Measurements from ENCODE around the gene WWOX. TPM values are rescaled to one million over a fixed set of nuclear protein-coding genes. Genes with fewer than 3 reads are reported as not detected.

Gene WWOX
- total RNA-seq, 1 donor, result 24.2 TPM

DNA sequence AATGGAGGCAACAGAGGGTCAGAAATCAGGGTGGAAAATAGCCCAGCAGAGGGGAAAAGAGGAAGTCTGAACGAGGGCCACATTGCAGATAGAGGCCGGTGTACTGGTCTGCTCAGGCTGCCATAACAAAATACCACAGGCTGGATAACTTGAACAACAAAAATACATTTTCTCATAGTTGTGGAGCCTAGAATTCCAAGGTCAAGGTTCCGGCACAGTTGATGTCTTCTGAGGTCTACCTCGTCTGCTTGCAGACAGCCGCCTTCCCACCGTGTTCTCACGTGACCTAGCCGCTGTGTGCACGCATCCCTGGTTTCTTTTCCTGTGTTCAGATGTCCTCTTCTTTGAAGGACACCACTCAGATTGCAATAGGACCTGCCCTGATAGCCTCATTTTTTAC is 249.4 kb downstream of the WWOX start:
- DNase-seq (ENCODE audit: low read depth), result no peak
- no peak overlapping the region for H3K4me3 ChIP-seq (ENCODE audit: low read depth, low read length)
- no peak for TF ChIP-seq CTCF (IDR thresholded peaks at IDR 0.05; ENCODE audit: insufficient read depth, low read length)

DNA sequence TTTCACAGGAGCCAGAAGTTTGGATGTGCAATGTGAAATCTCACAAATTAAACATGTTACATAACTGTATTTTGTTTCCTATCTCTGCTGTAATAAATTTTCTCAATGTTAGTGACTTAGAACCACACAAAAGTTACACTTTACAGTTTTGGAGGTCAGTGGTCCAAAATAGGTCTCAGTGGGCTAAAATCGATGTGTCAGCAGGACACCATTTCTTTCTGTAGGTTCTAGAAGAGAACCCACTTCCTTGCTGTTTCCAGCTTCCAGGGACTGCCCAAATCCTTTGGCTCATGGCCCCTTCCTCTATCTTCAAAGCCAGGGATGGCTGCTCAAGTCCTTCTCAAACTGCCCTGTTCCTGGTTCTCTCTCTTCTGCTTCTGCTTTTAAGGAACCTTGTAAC is 252.7 kb downstream of the WWOX start:
- no peak for DNase-seq (ENCODE audit: low read depth)
- no peak for TF ChIP-seq CTCF (IDR thresholded peaks at IDR 0.05; ENCODE audit: insufficient read depth, low read length)
- no peak overlapping the region for H3K4me3 ChIP-seq (ENCODE audit: low read depth, low read length)

DNA sequence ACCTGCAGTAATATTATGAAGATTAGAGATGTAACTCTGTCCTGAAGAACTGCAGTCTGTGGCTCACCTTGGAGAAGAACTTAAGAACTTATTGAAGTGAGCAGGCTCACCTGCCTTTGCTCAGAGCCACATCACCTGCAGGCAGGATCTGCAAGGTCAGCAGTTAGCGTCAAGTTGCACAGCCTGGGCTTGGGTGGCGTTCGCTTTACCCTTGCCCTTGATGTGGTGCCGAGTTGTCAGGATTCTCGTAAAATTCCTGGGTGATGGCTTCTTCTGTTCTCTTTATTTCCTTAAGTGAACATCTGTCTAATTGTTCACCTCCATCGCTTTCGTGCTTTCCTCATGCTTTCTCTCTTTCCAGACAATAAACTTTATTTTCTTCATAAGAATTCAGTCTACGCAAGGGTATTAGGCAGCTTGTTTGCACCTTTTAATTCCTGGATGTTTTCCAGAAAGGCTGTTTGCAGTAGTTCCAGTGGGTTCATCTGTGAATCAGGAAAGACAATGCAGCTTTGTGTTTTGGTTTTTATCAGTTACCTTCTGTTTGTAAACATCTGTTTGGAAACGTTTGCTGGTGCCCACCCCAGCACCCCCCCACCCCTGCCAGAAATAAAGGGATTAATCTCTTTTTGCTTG is 254.3 kb downstream of the WWOX start:
- no peak for TF ChIP-seq CTCF (IDR thresholded peaks at IDR 0.05; ENCODE audit: insufficient read depth, low read length)
- H3K4me3 ChIP-seq (ENCODE audit: low read depth, low read length), result no peak overlapping the region
- DNase-seq (ENCODE audit: low read depth), result no peak

GRCh38 chr16:78362524-78363135 is 263.2 kb downstream of the WWOX start:
- DNase-seq (ENCODE audit: low read depth), result no peak
- H3K4me3 ChIP-seq (ENCODE audit: low read depth, low read length), result no peak overlapping the region
- no peak for TF ChIP-seq CTCF (IDR thresholded peaks at IDR 0.05; ENCODE audit: insufficient read depth, low read length)

DNA sequence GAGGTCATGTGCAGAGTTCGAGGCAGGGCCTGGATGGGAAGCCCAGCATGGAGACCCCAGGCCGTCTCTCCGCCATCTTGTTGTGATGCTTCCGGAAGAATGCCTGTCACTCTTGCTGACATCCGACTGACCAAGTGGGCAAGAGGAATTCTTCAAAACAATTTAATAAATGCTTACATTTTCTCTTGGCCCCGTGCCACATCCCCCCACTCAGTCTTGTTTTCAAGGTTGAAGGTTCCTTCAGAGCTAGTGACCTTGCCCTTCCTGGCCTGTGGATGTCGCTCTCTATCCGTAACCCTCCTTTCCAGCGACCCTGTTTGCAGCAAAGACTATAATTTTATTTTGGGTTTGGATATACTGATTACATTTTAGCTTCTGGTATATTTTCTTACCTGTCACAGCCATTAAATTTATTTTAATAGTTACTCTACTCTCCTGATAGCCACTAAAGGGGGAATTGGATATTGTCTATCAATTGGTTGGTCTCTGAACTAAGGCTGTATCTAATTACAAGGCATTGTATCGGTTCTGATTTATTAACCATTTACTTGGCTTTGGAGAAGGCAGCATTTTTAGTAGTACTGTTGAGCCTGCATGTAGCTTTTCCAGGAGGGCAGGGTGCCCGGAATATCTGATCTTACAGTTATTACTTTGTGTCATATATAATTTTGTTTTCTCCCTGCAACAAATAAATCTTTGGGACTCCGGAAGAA is 264.5 kb downstream of the WWOX start:
- no peak for DNase-seq (ENCODE audit: low read depth)
- TF ChIP-seq CTCF (IDR thresholded peaks at IDR 0.05; ENCODE audit: insufficient read depth, low read length), result no peak
- H3K4me3 ChIP-seq (ENCODE audit: low read depth, low read length), result no peak overlapping the region

DNA sequence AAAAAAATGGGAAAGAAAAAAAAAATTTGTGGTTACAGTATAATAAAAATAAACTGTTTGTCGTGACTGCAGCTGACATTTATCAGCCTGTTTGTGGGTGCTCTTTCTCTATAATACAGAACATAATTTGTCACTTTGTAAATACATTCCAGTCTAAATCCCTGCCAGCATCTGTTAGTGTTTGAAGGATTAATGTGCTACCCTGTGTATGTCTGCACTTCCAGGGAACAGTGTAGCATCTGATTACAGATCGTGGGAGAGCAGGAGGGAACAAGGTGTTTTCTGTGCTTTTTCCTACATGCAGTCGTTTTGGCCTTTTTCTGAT is 265.1 kb downstream of the WWOX start:
- TF ChIP-seq CTCF (IDR thresholded peaks at IDR 0.05; ENCODE audit: insufficient read depth, low read length), result no peak
- H3K4me3 ChIP-seq (ENCODE audit: low read depth, low read length), result no peak overlapping the region
- no peak for DNase-seq (ENCODE audit: low read depth)
